Smooth muscle cell (in vitro differentiated cells): Measurements from ENCODE around the gene TEAD1. TPM values are rescaled to one million over a fixed set of nuclear protein-coding genes. Genes with fewer than 3 reads are reported as not detected.

Experiments
- DNase-seq: peaks from one replicate; lab custom pipeline; 2025; ENCODE audit not compliant: unreplicated experiment; lab: John Stamatoyannopoulos, UW
- H2AFZ ChIP-seq: fragments of 200-600 bp; sonication (generic); 2 replicates; pipeline ENCODE4 v1.6.0; 2016; ENCODE audit warnings: antibody characterized with exemption, low read depth, mild to moderate bottlenecking
- H3F3A ChIP-seq: fragments of 200-600 bp; sonication (generic); 2 replicates; pipeline ENCODE4 v1.6.0; 2017; ENCODE audit warnings: antibody characterized with exemption, low read depth
- H3K27ac ChIP-seq: fragments of 200-600 bp; sonication (generic); 2 replicates; pipeline ENCODE4 v1.5.1; 2016; ENCODE audit warnings: low read depth, mild to moderate bottlenecking
- H3K27me3 ChIP-seq: fragments of 200-600 bp; sonication (generic); 2 replicates; pipeline ENCODE4 v1.6.1; 2016; ENCODE audit warnings: low read depth, mild to moderate bottlenecking
- H3K36me3 ChIP-seq: fragments of 200-600 bp; sonication (generic); 2 replicates; pipeline ENCODE4 v1.5.1; 2016; ENCODE audit warnings: low read depth
- H3K4me1 ChIP-seq: fragments of 200-600 bp; sonication (generic); 2 replicates; pipeline ENCODE4 v1.5.1; 2016; ENCODE audit warnings: low read depth
- H3K4me2 ChIP-seq: fragments of 200-600 bp; sonication (generic); 2 replicates; pipeline ENCODE4 v1.6.0; 2016; ENCODE audit warnings: mild to moderate bottlenecking
- H3K4me3 ChIP-seq: fragments of 200-600 bp; sonication (generic); 2 replicates; pipeline ENCODE4 v1.5.1; 2016; ENCODE audit warnings: mild to moderate bottlenecking
- H3K79me2 ChIP-seq: fragments of 200-600 bp; sonication (generic); 2 replicates; pipeline ENCODE4 v1.6.0; 2016; ENCODE audit warnings: low read depth, mild to moderate bottlenecking
- H3K9ac ChIP-seq: fragments of 200-600 bp; sonication (generic); 2 replicates; pipeline ENCODE4 v1.6.0; 2016; ENCODE audit warnings: low read depth
- H3K9me3 ChIP-seq: fragments of 200-600 bp; sonication (generic); replicated peaks from 2 replicates; pipeline ENCODE4 v1.5.1; 2016; ENCODE audit warnings: low read depth
- H4K20me1 ChIP-seq: fragments of 200-600 bp; sonication (generic); 2 replicates; pipeline ENCODE4 v1.6.0; 2016; ENCODE audit warnings: low read depth
- CTCF ChIP-seq: fragments of 200-600 bp; sonication (generic); IDR thresholded peaks from 2 replicates; pipeline ENCODE4 v1.5.1; 2017; ENCODE audit warnings: borderline replicate concordance, mild to moderate bottlenecking, antibody characterized with exemption; ENCODE audit not compliant: insufficient read depth, poor library complexity, severe bottlenecking
- WGBS: methylation state at CpG from one replicate; pipeline ENCODE4 v1.1.7; 2016; ENCODE audit warnings: low lambda C conversion rate; 5-methylcytosine and 5-hydroxymethylcytosine counted together
- polyA plus RNA-seq: library from polyadenylated mRNA; unstranded; fragments of >200 nt; fragmentation: Nextera tagmentation; extraction: Ambion mirVana; gene quantifications from 2 replicates; pipeline ENCODE4 v1.2.1, GENCODE V29; 2016
- total RNA-seq: library from RNA; depleted of rRNA; stranded (reverse); fragments of >200 nt; gene quantifications from 2 replicates; pipeline ENCODE4 v1.2.3, GENCODE V29; 2014

Gene TEAD1
- total and polyA plus RNA-seq, 2 experiments from 2014 or later, result 63.0 to 181 TPM

DNA sequence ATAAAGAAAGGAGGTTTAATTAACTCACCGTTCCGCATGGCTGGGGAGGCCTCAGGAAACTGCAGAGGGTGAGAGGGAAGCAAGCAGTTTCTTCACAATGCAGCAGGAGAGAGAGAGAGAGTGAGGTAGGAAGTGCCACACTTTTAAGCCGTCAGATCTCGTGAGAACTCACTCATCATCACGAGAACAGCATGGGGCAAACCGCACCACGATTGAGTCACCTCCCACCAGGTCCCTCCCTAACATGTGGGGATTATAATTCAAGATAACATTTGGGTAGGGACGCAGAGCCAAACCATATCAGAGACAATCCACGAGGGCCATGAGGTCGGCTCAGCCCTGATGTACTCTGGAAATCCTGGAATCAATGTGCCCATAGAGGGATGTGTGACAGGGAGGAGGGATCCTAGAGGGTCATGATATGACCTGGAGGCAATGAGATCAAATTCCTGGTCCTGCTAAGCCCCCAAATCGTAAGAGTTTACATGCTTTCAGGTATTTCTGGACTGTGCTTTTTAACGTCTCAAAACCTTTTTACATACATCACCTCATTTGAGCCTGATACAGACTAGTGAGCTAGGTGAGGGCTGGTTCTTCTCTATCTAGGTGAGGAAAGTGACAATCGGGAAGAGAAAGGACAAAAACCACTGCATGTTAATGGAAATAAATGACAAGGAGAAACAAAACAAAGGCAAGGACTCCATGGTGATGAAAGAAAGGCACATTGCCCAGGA lies 315.4 kb downstream of the TEAD1 start:
- Histone ChIP-seq H2AFZ (no peak overlapping the region), H3F3A (no peaks in the 10 kb centered on the region), H3K27me3 (peaks cover 14% of the 10 kb centered on the region), H3K36me3 (no peaks in the 10 kb centered on the region), H3K79me2 (no peaks in the 10 kb centered on the region), H3K4me2 (no peak overlapping the region), H3K9me3 (no peaks in the 10 kb centered on the region), H3K27ac (no peak overlapping the region), H4K20me1 (no peaks in the 10 kb centered on the region), H3K4me1 (no peaks in the 10 kb centered on the region), H3K9ac (no peak overlapping the region), H3K4me3 (no peak overlapping the region)
- WGBS, result 82% methylated on average over 13 of the region's 13 CpGs
- no peak for TF ChIP-seq CTCF
- no peak for DNase-seq

GRCh38 chr11:12990162-12990480 lies 315.9 kb downstream of the TEAD1 start:
- TF ChIP-seq CTCF, result no peak
- Histone ChIP-seq H4K20me1 (no peaks in the 10 kb centered on the region), H3K4me2 (no peak overlapping the region), H3K79me2 (no peaks in the 10 kb centered on the region), H3K4me1 (no peaks in the 10 kb centered on the region), H3K27me3 (peaks cover 11% of the 10 kb centered on the region), H3K36me3 (no peaks in the 10 kb centered on the region), H3K4me3 (no peak overlapping the region), H3K9me3 (no peaks in the 10 kb centered on the region), H3K27ac (no peak overlapping the region), H3F3A (no peaks in the 10 kb centered on the region), H2AFZ (no peak overlapping the region), H3K9ac (no peak overlapping the region)
- WGBS, result 96% methylated on average over 1 of the region's 1 CpG
- DNase-seq, result no peak

DNA sequence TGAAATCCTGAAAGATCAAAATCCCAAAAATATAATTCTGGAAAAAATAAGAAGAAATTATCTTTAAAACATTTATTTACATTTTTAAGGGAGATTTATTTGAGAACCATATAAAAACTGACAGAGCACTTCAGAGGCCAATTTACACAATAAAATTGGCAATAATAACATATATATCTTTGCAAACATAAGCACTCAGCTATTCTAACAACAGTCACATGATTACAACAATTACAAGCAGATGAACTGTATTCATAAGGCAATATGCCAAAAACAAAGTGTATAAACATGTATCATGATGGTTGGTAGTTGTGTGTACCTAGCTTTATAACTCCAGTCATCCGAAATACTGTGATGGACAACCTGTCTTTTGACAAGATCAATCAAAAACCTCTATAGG lies 317.2 kb downstream of the TEAD1 start:
- TF ChIP-seq CTCF, result no peak
- Histone ChIP-seq H3K4me3 (no peak overlapping the region), H2AFZ (no peak overlapping the region), H3K9me3 (no peaks in the 10 kb centered on the region), H3K27me3 (no peaks in the 10 kb centered on the region), H3K9ac (no peak overlapping the region), H3K36me3 (no peaks in the 10 kb centered on the region), H3K27ac (no peak overlapping the region), H3F3A (no peaks in the 10 kb centered on the region), H3K79me2 (no peaks in the 10 kb centered on the region), H4K20me1 (no peaks in the 10 kb centered on the region), H3K4me2 (no peak overlapping the region), H3K4me1 (no peaks in the 10 kb centered on the region)
- WGBS, result 92% methylated on average over 1 of the region's 1 CpG
- no peak for DNase-seq

GRCh38 chr11:12993626-12994025 lies 319.4 kb downstream of the TEAD1 start:
- no peaks in the 10 kb centered on the region for H3K9me3 ChIP-seq
- H3K27me3 ChIP-seq, result peaks cover 3% of the 10 kb centered on the region
- no peak overlapping the region for H2AFZ ChIP-seq
- no peak overlapping the region for H3K4me2 ChIP-seq
- 77% methylated on average over 1 of the region's 1 CpG for WGBS
- no peak overlapping the region for H3K27ac ChIP-seq
- no peaks in the 10 kb centered on the region for H4K20me1 ChIP-seq
- no peak for TF ChIP-seq CTCF
- H3K36me3 ChIP-seq, result no peaks in the 10 kb centered on the region
- no peaks in the 10 kb centered on the region for H3K4me1 ChIP-seq
- H3K4me3 ChIP-seq, result no peak overlapping the region
- no peaks in the 10 kb centered on the region for H3K79me2 ChIP-seq
- no peaks in the 10 kb centered on the region for H3F3A ChIP-seq
- H3K9ac ChIP-seq, result no peak overlapping the region
- DNase-seq, result no peak
